Amniotic epithelial cell (primary cell): ENCODE results near the gene CDK1.
"Not testable (repeated sequence)": the region's sequence is repeated elsewhere in the genome, so short reads cannot be mapped to it uniquely, and the experiment has no call there.

Source experiments
- DNase-seq: peaks from one replicate; pipeline ENCODE4 v3.0.0-alpha.2; 2010; ENCODE audit warnings: low read depth

The CDK1 gene

DNA sequence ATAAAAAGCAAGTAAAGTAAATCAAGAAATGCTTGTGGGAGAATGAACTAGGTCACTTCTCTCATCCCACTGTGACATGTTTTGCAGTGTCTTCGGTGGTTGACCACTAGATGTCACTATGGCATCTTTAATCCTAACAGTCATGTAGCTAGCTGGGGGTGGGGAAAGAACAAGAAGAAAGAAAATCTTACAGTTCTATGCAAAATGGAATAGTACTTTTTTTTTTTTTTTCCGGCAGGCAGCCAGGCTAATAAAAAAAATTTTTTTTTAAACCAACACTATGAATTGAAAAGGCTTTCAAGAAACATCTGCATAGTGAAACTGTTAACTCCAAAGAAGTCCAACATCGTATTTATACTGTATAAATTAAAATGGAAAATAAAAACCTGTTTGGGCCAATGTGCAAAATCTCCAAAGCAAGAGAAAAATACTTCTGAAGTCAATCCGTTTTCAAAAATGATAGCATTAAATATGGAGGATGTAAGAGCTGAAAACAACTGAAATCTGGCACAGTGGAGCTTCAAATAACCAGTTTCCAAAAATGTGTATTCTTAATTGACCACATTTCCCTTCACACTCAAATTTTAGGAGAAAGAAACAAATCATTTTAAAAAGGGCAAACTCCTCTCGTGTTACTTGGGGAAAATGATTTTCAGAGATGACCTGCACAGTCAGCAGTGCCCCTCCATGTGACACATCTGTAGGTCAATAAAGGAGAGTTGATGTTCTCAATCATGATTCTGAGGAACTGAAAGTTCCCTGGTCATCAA, 38.5 kb downstream of the CDK1 start:
- DNase-seq = peak; percentile 86

GRCh38 chr10:60817398-60817805, 39.1 kb downstream of the CDK1 start:
- no peak for DNase-seq

GRCh38 chr10:60818134-60818770, 40.0 kb downstream of the CDK1 start:
- DNase-seq = peak; percentile 90

- DNase-seq = no peak
Observed at GRCh38 chr10:60819271-60819670, 41.0 kb downstream of the CDK1 start.

- peak; percentile 43 for DNase-seq
Observed at GRCh38 chr10:60820093-60820754, 41.9 kb downstream of the CDK1 start.

GRCh38 chr10:60821656-60822055, 43.4 kb downstream of the CDK1 start:
- no peak for DNase-seq

DNA sequence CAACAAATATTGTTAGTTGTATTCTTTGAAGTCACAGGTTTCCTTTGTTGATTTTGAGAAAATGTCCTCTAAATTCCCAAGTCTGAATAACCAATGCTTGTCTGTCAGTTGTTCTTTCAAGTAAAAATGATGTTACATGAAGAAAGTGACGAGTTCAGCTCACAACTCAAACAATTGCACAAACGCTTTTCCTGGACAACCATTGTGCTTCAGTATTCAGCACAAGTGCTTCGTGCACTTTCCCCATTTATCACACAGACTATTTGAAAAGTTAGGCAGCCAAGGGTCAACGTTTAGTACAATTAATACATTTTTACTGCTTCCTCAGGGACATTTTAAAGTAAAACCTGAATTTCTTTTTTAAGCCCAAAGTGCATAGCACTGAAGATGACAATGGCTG, 44.5 kb downstream of the CDK1 start:
- no peak for DNase-seq

DNA sequence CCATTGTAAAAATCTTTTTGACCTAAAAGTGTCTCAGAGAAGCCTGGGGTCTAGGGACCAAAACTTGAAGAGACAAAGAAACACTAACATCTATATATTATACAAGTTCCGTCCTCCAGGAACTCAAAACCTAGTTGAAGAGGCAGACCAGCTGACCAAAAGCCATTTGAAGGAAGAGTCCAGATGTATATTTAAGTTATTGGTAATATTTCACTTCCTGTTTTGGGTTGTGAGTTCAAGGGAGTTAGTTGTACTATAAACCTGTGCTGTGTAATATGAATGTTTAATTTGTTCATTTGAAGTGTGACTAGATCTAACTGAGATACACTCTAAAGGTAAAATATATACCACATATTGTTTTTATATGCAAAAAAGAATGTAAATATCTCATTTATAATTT, 45.0 kb downstream of the CDK1 start:
- no peak for DNase-seq

GRCh38 chr10:60825520-60825919, 47.2 kb downstream of the CDK1 start:
- no peak for DNase-seq

GRCh38 chr10:60827791-60828488, 49.7 kb downstream of the CDK1 start:
- DNase-seq = peak; percentile 94

- DNase-seq = peak; percentile 59
Observed at GRCh38 chr10:60828489-60828852, 50.2 kb downstream of the CDK1 start.

- not testable (repeated sequence) for DNase-seq
Observed at GRCh38 chr10:60832136-60832535, 53.9 kb downstream of the CDK1 start.

DNA sequence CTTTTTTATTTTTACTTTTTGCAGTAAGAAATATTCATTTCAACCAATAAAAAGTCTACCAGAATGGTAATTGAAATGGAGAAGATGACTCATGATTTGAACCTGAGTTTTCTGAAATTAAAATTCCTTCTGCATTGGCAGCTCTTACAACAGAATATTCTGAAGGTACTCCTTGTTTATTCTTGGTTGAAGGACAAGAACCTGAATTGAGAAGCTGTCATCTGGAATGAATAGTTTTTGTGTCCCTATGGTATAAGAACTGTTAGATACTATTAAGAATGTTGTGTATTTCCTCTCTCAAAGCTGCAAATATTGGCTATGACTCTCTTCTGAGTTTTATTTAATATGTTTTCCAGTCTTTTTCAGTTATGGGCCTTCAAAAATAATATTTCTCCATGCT, 56.1 kb downstream of the CDK1 start:
- no peak for DNase-seq

DNA sequence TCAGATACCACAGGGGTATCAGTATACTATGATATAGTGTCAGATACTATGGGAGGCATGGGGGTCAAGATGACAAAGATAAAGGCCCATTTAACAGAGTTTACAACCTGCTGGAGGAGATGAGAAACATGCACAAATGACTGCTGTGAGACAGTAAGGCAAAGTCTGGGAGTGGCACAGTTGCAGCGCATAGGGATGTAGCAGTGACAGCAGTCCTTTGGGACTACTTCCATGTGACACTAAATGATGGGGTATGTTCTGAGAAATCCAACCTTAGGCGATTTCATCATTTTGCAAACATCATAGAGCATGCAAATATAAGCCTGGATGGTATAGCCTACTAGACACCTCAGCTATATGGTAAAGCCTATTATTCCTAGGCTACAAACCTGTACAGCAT, 56.8 kb downstream of the CDK1 start:
- no peak for DNase-seq

- DNase-seq = not testable (repeated sequence)
Observed at GRCh38 chr10:60841227-60841626, 62.9 kb downstream of the CDK1 start.

DNA sequence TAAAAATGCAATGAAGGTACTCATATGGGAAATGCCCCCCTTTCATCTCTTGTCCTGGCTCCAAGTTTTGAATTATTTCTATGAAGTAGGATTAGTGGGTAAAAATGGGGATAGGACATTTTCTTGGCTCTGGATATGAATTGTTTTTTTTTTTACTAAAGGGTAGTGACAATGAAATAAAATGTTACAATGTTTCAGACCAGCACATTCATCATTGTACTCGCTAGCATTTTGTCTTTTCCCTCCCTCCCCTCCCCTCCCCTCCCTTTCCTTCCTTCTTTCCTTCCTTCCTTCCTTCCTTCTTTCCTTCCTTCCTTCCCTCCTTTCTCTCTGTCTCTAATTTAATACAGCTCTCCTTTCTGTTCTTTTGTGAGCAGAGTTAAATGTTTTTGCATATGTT, 64.4 kb downstream of the CDK1 start:
- DNase-seq = no peak
